Mesenchymal stem cell (in vitro differentiated cells and primary cell): ENCODE measurements around the gene NPIPA1.
"Not testable (repeated sequence)": the region's sequence is repeated elsewhere in the genome, so short reads cannot be mapped to it uniquely, and the experiment has no call there.

Experiments used
- DNase-seq: peaks from one replicate; pipeline ENCODE4 v3.0.0-alpha.2; 2013
- H2AFZ ChIP-seq: one replicate; pipeline ENCODE4 v1.6.1; 2013; ENCODE audit warnings: low read depth, mild to moderate bottlenecking, control low read depth, inconsistent platforms, low read length, moderate library complexity
- H2AK5ac ChIP-seq: 2 replicates; pipeline ENCODE4 v1.6.1; 2013; ENCODE audit warnings: low read length, moderate library complexity, mild to moderate bottlenecking, inconsistent platforms; ENCODE audit not compliant: severe bottlenecking
- H2BK120ac ChIP-seq: one replicate; pipeline ENCODE4 v1.6.1; 2013; ENCODE audit warnings: low read depth, mild to moderate bottlenecking, inconsistent platforms, low read length, moderate library complexity
- H2BK12ac ChIP-seq, 2 experiments: one replicate each; pipeline ENCODE4 v1.6.1; 2013; ENCODE audit warnings: inconsistent platforms in 2 of 2, low read length in 2 of 2, mild to moderate bottlenecking in 2 of 2, moderate library complexity in 2 of 2, control low read depth in 1 of 2
- H2BK15ac ChIP-seq: one replicate; pipeline ENCODE4 v1.6.1; 2013; ENCODE audit warnings: mild to moderate bottlenecking, low read depth, inconsistent platforms; ENCODE audit not compliant: poor library complexity, severe bottlenecking
- H2BK5ac ChIP-seq: 2 replicates; pipeline ENCODE4 v1.6.1; 2013; ENCODE audit warnings: low read depth, mild to moderate bottlenecking, low read length, control low read depth, inconsistent platforms; ENCODE audit not compliant: poor library complexity, severe bottlenecking
- H3K14ac ChIP-seq, 2 experiments: one replicate each; pipeline ENCODE4 v1.6.1; 2013; ENCODE audit warnings: inconsistent platforms in 2 of 2, low read length in 2 of 2, control low read depth in 1 of 2, mild to moderate bottlenecking in 1 of 2, moderate library complexity in 1 of 2
- H3K18ac ChIP-seq, 2 experiments: one replicate each; pipeline ENCODE4 v1.6.1; 2013; ENCODE audit warnings: inconsistent platforms in 2 of 2, low read length in 2 of 2, control low read depth in 1 of 2, low read depth in 1 of 2, mild to moderate bottlenecking in 1 of 2
- H3K23ac ChIP-seq, 2 experiments: one replicate each; pipeline ENCODE4 v1.6.1; 2013; ENCODE audit warnings: inconsistent platforms in 2 of 2, low read length in 2 of 2, mild to moderate bottlenecking in 2 of 2, moderate library complexity in 2 of 2, control low read depth in 1 of 2
- H3K27ac ChIP-seq: 2 replicates; pipeline ENCODE4 v1.5.1; 2013; ENCODE audit warnings: mild to moderate bottlenecking, moderate library complexity, low read length, control low read depth, inconsistent platforms; ENCODE audit not compliant: poor library complexity, severe bottlenecking
- H3K27me3 ChIP-seq, 2 experiments: 2 replicates each; pipeline versions ENCODE4 v1.6.1 to v1.7.0; 2013; ENCODE audit warnings: low read length in 2 of 2, mild to moderate bottlenecking in 2 of 2, moderate library complexity in 2 of 2, control low read depth in 1 of 2, inconsistent platforms in 1 of 2; ENCODE audit not compliant: control insufficient read depth in 1 of 2, insufficient read depth in 1 of 2
- H3K36me3 ChIP-seq, 2 experiments: 2 replicates each; pipeline versions ENCODE4 v1.6.1 to v1.7.0; 2013; ENCODE audit warnings: low read length in 2 of 2, control low read depth in 1 of 2, inconsistent platforms in 1 of 2, low read depth in 1 of 2, mild to moderate bottlenecking in 1 of 2; ENCODE audit not compliant: insufficient read depth in 2 of 2, control insufficient read depth in 1 of 2
- H3K4ac ChIP-seq, 2 experiments: one replicate each; pipeline ENCODE4 v1.6.1; 2013; ENCODE audit warnings: inconsistent platforms in 2 of 2, low read length in 2 of 2, mild to moderate bottlenecking in 2 of 2, moderate library complexity in 2 of 2, control low read depth in 1 of 2, low read depth in 1 of 2
- H3K4me1 ChIP-seq: 2 replicates; pipeline ENCODE4 v1.6.1; 2013; ENCODE audit warnings: low read depth, low read length, control low read depth; ENCODE audit not compliant: control insufficient read depth, insufficient read depth
- H3K4me2 ChIP-seq: 2 replicates; pipeline ENCODE4 v1.6.1; 2013; ENCODE audit warnings: low read length, mild to moderate bottlenecking, inconsistent platforms; ENCODE audit not compliant: poor library complexity, severe bottlenecking
- H3K4me3 ChIP-seq, 2 experiments: 2 replicates each; pipeline versions ENCODE4 v1.5.1 to v1.7.0; 2013; ENCODE audit warnings: low read length in 2 of 2, mild to moderate bottlenecking in 2 of 2, control low read depth in 1 of 2, low read depth in 1 of 2; ENCODE audit not compliant: insufficient read depth in 1 of 2
- H3K79me1 ChIP-seq: replicated peaks from 2 replicates; pipeline ENCODE4 v1.6.1; 2013; ENCODE audit warnings: mild to moderate bottlenecking, control low read depth, low read length, inconsistent platforms; ENCODE audit not compliant: poor library complexity, severe bottlenecking
- H3K9ac ChIP-seq: 2 replicates; pipeline ENCODE4 v1.7.0; 2013; ENCODE audit warnings: mild to moderate bottlenecking, low read length, moderate library complexity
- H3K9me3 ChIP-seq: 2 replicates; pipeline ENCODE4 v1.7.0; 2013; ENCODE audit warnings: mild to moderate bottlenecking, low read length; ENCODE audit not compliant: control insufficient read depth
- H4K8ac ChIP-seq: one replicate; pipeline ENCODE4 v1.6.1; 2013; ENCODE audit warnings: inconsistent platforms, mild to moderate bottlenecking, low read length, moderate library complexity
- H4K91ac ChIP-seq: one replicate; pipeline ENCODE4 v1.6.1; 2013; ENCODE audit warnings: mild to moderate bottlenecking, low read length, inconsistent platforms
- WGBS: methylation state at CpG from one replicate; pipeline ENCODE4 v1.1.7; 2013; ENCODE audit warnings: mixed read lengths; 5-methylcytosine and 5-hydroxymethylcytosine counted together

The NPIPA1 gene

DNA sequence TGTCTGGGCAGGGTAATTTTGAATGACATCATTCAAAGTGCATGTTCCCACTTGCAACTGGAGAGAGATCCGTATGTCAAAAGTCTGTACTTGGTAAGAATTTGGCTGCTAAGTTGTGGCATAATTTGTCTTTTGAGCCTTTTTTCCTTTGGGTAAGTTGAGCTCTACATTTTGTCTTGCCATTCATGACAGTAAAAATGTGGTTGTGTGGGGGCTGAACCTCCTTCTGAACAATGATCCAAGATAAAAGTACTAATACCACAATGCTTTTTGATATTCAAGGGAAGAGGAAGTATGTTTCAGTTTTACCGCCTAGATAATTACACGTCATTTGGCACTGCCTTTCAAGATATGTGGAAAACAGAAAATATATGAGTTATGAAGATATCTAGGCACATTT is 5.4 kb downstream of the NPIPA1 start:
- H4K8ac ChIP-seq, H2BK5ac ChIP-seq, H3K36me3 ChIP-seq, DNase-seq, H3K27ac ChIP-seq, H2BK120ac ChIP-seq, H3K79me1 ChIP-seq, H3K9me3 ChIP-seq, H3K4me3 ChIP-seq, H3K9ac ChIP-seq, H3K23ac ChIP-seq, H3K4me1 ChIP-seq, H3K18ac ChIP-seq, H2AK5ac ChIP-seq, H2BK12ac ChIP-seq, H3K27me3 ChIP-seq, H2BK15ac ChIP-seq, H3K14ac ChIP-seq, H3K4me2 ChIP-seq, H2AFZ ChIP-seq, H3K4ac ChIP-seq, H4K91ac ChIP-seq: not testable (repeated sequence)
- WGBS: no CpG with 5 or more reads among the region's 3 CpGs

DNA sequence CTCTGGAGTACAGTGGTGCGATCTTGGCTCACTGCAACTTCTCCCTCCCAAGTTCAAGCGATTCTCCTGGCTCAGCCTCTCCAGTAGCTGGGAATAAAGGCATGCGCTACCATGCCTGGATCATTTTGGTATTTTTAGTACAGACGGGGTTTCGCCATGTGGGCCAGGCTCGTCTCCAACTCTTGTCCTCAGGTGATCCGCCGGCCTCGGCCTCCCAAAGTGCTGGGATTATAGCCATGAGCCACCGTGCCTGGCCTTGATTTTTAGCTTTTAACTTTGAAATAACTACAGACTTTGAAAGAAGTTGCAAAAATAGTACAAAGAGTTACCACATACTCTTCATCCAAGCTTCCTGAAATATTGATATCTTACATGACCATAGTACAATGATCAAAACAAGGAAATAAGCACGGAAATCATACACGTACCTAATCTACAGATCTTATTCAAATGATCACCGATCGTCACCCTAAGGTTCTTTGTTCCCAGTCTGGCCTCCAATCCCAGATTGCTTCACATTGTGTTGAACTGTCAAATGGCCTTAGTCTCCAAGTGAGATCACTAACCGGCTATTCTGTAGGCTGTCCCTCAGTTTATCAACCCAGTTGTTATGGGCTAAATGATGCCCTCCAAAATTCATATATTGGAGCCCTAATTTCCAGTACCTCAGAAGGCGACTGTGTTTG is 18.4 kb downstream of the NPIPA1 start:
- DNase-seq: no peak
- H3K9ac ChIP-seq: no peak overlapping the region
- no peak overlapping the region for H3K14ac ChIP-seq
- no peak overlapping the region for H4K91ac ChIP-seq
- no peak overlapping the region for H2BK120ac ChIP-seq
- no peak overlapping the region for H3K27ac ChIP-seq
- WGBS: 97% methylated on average over 16 of the region's 16 CpGs
- no peak overlapping the region for H3K4ac ChIP-seq
- no peak overlapping the region for H2BK5ac ChIP-seq
- no peak overlapping the region for H3K18ac ChIP-seq
- H3K9me3 ChIP-seq: no peaks in the 10 kb centered on the region
- no peak overlapping the region for H2BK15ac ChIP-seq
- no peaks in the 10 kb centered on the region for H3K4me1 ChIP-seq
- H3K36me3 ChIP-seq: no peaks in the 10 kb centered on the region
- H3K79me1 ChIP-seq: no peaks in the 10 kb centered on the region
- H2AK5ac ChIP-seq: no peak overlapping the region
- no peak overlapping the region for H2AFZ ChIP-seq
- H2BK12ac ChIP-seq: no peak overlapping the region
- peaks cover 0 to 5% of the 10 kb centered on the region in 2 experiments for H3K27me3 ChIP-seq
- H3K23ac ChIP-seq: no peak overlapping the region
- no peak overlapping the region for H3K4me3 ChIP-seq
- no peak overlapping the region for H4K8ac ChIP-seq
- no peak overlapping the region for H3K4me2 ChIP-seq

- 94% methylated on average over 28 of the region's 28 CpGs for WGBS
- Histone ChIP-seq H2BK15ac (no peak overlapping the region), H3K4ac (no peak overlapping the region), H2AK5ac (no peak overlapping the region), H3K9me3 (no peaks in the 10 kb centered on the region), H3K9ac (no peak overlapping the region), H4K8ac (no peak overlapping the region), H3K18ac (no peak overlapping the region), H4K91ac (no peak overlapping the region), H3K79me1 (no peaks in the 10 kb centered on the region), H3K4me1 (no peaks in the 10 kb centered on the region), H2BK120ac (no peak overlapping the region), H3K14ac (no peak overlapping the region), H3K36me3 (no peaks in the 10 kb centered on the region), H3K27me3 (peaks cover 7 to 9% of the 10 kb centered on the region in 2 experiments), H2AFZ (no peak overlapping the region), H3K27ac (no peak overlapping the region), H2BK5ac (no peak overlapping the region), H3K23ac (no peak overlapping the region), H3K4me2 (no peak overlapping the region), H3K4me3 (no peak overlapping the region), H2BK12ac (no peak overlapping the region)
- DNase-seq: no peak
These were observed 20.5 kb downstream of the NPIPA1 start for GRCh38 chr16:14957576-14958322.

GRCh38 chr16:14958323-14958600 is 21.0 kb downstream of the NPIPA1 start:
- H3K23ac ChIP-seq: no peak overlapping the region
- H3K27me3 ChIP-seq: peaks cover 7 to 9% of the 10 kb centered on the region in 2 experiments
- H3K14ac ChIP-seq: no peak overlapping the region
- no peaks in the 10 kb centered on the region for H3K79me1 ChIP-seq
- no peak overlapping the region for H3K4me2 ChIP-seq
- no peak overlapping the region for H2BK12ac ChIP-seq
- H3K9ac ChIP-seq: no peak overlapping the region
- no peak overlapping the region for H3K18ac ChIP-seq
- no peak overlapping the region for H4K8ac ChIP-seq
- H2BK120ac ChIP-seq: no peak overlapping the region
- no peaks in the 10 kb centered on the region for H3K9me3 ChIP-seq
- H2BK15ac ChIP-seq: no peak overlapping the region
- H2AK5ac ChIP-seq: no peak overlapping the region
- H3K27ac ChIP-seq: no peak overlapping the region
- H2AFZ ChIP-seq: no peak overlapping the region
- DNase-seq: no peak
- H2BK5ac ChIP-seq: no peak overlapping the region
- 98% methylated on average over 4 of the region's 4 CpGs for WGBS
- H3K4ac ChIP-seq: no peak overlapping the region
- no peaks in the 10 kb centered on the region for H3K4me1 ChIP-seq
- no peak overlapping the region for H3K4me3 ChIP-seq
- H4K91ac ChIP-seq: no peak overlapping the region
- H3K36me3 ChIP-seq: no peaks in the 10 kb centered on the region
